ENCODE data around the gene TOX3.

Gene TOX3

GRCh38 chr16:52584354-52585320, 37.7 kb upstream of the TOX3 start:
- no peak overlapping the region for H3K4me3 Mint-ChIP-seq
- no peak for TF ChIP-seq CTCF (IDR thresholded peaks at IDR 0.05)
- H3K9me3 Mint-ChIP-seq, result no peaks in the 10 kb centered on the region
- no peaks in the 10 kb centered on the region for H3K36me3 Mint-ChIP-seq (ENCODE audit: low read depth)
- no peak overlapping the region for H3K27ac Mint-ChIP-seq
- DNase-seq, result no peak
- no peaks in the 10 kb centered on the region for H3K4me1 Mint-ChIP-seq
- peaks cover 18% of the 10 kb centered on the region for H3K27me3 Mint-ChIP-seq (ENCODE audit: low read depth, poor library complexity)

- Mint-ChIP-seq H3K27ac (no peak overlapping the region), H3K4me1 (no peaks in the 10 kb centered on the region), H3K4me3 (no peak overlapping the region), H3K27me3 (ENCODE audit: low read depth, poor library complexity) (peaks cover 18% of the 10 kb centered on the region), H3K36me3 (ENCODE audit: low read depth) (no peaks in the 10 kb centered on the region), H3K9me3 (no peaks in the 10 kb centered on the region)
- no peak for TF ChIP-seq CTCF (IDR thresholded peaks at IDR 0.05)
- DNase-seq, result no peak
Measured at GRCh38 chr16:52581530-52581929, 34.6 kb upstream of the TOX3 start.

- DNase-seq, result no peak
- no peak overlapping the region for H3K4me3 Mint-ChIP-seq
- H3K36me3 Mint-ChIP-seq (ENCODE audit: low read depth), result no peaks in the 10 kb centered on the region
- no peaks in the 10 kb centered on the region for H3K9me3 Mint-ChIP-seq
- peaks cover 18% of the 10 kb centered on the region for H3K27me3 Mint-ChIP-seq (ENCODE audit: low read depth, poor library complexity)
- no peak for TF ChIP-seq CTCF (IDR thresholded peaks at IDR 0.05)
- no peak overlapping the region for H3K27ac Mint-ChIP-seq
- H3K4me1 Mint-ChIP-seq, result no peaks in the 10 kb centered on the region
Measured at GRCh38 chr16:52580488-52580887, 33.5 kb upstream of the TOX3 start.

- no peak overlapping the region for H3K27ac Mint-ChIP-seq
Measured at GRCh38 chr16:52578829-52579498, 32.0 kb upstream of the TOX3 start.

GRCh38 chr16:52578007-52578828, 31.3 kb upstream of the TOX3 start:
- peaks cover 11% of the 10 kb centered on the region for H3K27me3 Mint-ChIP-seq (ENCODE audit: low read depth, poor library complexity)
- no peak overlapping the region for H3K4me3 Mint-ChIP-seq
- H3K9me3 Mint-ChIP-seq, result no peaks in the 10 kb centered on the region
- no peaks in the 10 kb centered on the region for H3K36me3 Mint-ChIP-seq (ENCODE audit: low read depth)
- DNase-seq, result no peak
- no peak overlapping the region for H3K27ac Mint-ChIP-seq
- no peak for TF ChIP-seq CTCF (IDR thresholded peaks at IDR 0.05)
- H3K4me1 Mint-ChIP-seq, result no peaks in the 10 kb centered on the region

More at GRCh38 chr16:52578829-52579498, 32.0 kb upstream of the TOX3 start:
- Mint-ChIP-seq H3K27me3 (ENCODE audit: low read depth, poor library complexity) (peaks cover 15% of the 10 kb centered on the region), H3K4me3 (no peak overlapping the region), H3K4me1 (no peaks in the 10 kb centered on the region), H3K9me3 (no peaks in the 10 kb centered on the region), H3K36me3 (ENCODE audit: low read depth) (no peaks in the 10 kb centered on the region)
- no peak for DNase-seq
- TF ChIP-seq CTCF (IDR thresholded peaks at IDR 0.05), result no peak
